Prostate gland (tissue), 2 donors: ENCODE measurements around the gene SLC7A10.

Source experiments
- POLR2A ChIP-seq: fragments of 450-650 bp; IDR thresholded peaks from one replicate; pipeline ENCODE4 v1.6.1; 2016; ENCODE audit warnings: antibody characterized with exemption, mild to moderate bottlenecking
- POLR2AphosphoS5 ChIP-seq: sonication (generic); formaldehyde crosslinking; IDR thresholded peaks from one replicate; pipeline ENCODE4 v1.6.1; 2017; ENCODE audit warnings: antibody characterized with exemption
- TF ChIP-seq, protein P1 (sequence below), 4 experiments: fragments of 200-600 bp in 2 of 4; fragments of 450-650 bp in 2 of 4; sonication (generic) in 2 of 4; IDR thresholded peaks; 1 replicate in 3 of 4; 2 replicates in 1 of 4; pipeline ENCODE4 v1.5.1; 2016 to 2019; ENCODE audit warnings: antibody characterized with exemption in 4 of 4, mild to moderate bottlenecking in 2 of 4, moderate library complexity in 2 of 4

DNA sequence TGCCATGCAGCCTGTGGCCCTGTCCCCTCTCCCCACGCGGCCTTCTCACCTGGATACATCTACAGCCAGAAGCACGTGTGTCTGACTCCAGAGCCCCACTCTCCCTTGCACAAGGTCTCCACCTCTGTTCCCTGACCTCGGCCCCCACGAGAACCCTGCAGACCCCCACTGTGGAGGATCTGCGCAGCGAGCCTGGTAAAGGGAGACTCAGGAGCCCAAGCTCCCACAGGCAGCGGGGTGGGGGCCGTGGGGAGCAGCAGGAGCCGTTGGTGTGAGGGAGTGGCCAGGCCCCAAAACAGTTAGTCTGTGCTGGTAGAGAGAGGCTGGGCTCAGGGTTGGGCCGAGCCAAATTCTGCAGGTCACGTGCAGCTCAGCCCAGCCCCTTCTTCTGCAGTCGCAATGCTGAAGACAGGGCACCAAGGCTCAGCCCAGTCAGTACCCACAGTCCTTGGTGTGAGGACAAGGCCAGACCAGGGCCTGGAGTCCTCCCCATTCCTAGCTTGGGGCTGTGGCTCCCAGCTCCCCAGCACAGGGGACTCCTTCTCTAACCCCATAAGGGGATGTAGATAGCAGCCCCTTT is 28.7 kb upstream of the SLC7A10 start:
- no peak for TF ChIP-seq POLR2AphosphoS5
- TF ChIP-seq, protein P1, sequence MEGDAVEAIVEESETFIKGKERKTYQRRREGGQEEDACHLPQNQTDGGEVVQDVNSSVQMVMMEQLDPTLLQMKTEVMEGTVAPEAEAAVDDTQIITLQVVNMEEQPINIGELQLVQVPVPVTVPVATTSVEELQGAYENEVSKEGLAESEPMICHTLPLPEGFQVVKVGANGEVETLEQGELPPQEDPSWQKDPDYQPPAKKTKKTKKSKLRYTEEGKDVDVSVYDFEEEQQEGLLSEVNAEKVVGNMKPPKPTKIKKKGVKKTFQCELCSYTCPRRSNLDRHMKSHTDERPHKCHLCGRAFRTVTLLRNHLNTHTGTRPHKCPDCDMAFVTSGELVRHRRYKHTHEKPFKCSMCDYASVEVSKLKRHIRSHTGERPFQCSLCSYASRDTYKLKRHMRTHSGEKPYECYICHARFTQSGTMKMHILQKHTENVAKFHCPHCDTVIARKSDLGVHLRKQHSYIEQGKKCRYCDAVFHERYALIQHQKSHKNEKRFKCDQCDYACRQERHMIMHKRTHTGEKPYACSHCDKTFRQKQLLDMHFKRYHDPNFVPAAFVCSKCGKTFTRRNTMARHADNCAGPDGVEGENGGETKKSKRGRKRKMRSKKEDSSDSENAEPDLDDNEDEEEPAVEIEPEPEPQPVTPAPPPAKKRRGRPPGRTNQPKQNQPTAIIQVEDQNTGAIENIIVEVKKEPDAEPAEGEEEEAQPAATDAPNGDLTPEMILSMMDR (IDR thresholded peaks at IDR 0.05) = no peak
- TF ChIP-seq POLR2A = no peak
